Mesenchymal stem cell (in vitro differentiated cells and primary cell): ENCODE measurements around the gene POLR2E.

Experiments used
- DNase-seq: peaks from one replicate; pipeline ENCODE4 v3.0.0-alpha.2; 2013
- H2AFZ ChIP-seq: one replicate; pipeline ENCODE4 v1.6.1; 2013; ENCODE audit warnings: low read depth, mild to moderate bottlenecking, control low read depth, inconsistent platforms, low read length, moderate library complexity
- H2AK5ac ChIP-seq: 2 replicates; pipeline ENCODE4 v1.6.1; 2013; ENCODE audit warnings: low read length, moderate library complexity, mild to moderate bottlenecking, inconsistent platforms; ENCODE audit not compliant: severe bottlenecking
- H2BK120ac ChIP-seq: one replicate; pipeline ENCODE4 v1.6.1; 2013; ENCODE audit warnings: low read depth, mild to moderate bottlenecking, inconsistent platforms, low read length, moderate library complexity
- H2BK12ac ChIP-seq, 2 experiments: one replicate each; pipeline ENCODE4 v1.6.1; 2013; ENCODE audit warnings: inconsistent platforms in 2 of 2, low read length in 2 of 2, mild to moderate bottlenecking in 2 of 2, moderate library complexity in 2 of 2, control low read depth in 1 of 2
- H2BK15ac ChIP-seq: one replicate; pipeline ENCODE4 v1.6.1; 2013; ENCODE audit warnings: mild to moderate bottlenecking, low read depth, inconsistent platforms; ENCODE audit not compliant: poor library complexity, severe bottlenecking
- H2BK5ac ChIP-seq: 2 replicates; pipeline ENCODE4 v1.6.1; 2013; ENCODE audit warnings: low read depth, mild to moderate bottlenecking, low read length, control low read depth, inconsistent platforms; ENCODE audit not compliant: poor library complexity, severe bottlenecking
- H3K14ac ChIP-seq, 2 experiments: one replicate each; pipeline ENCODE4 v1.6.1; 2013; ENCODE audit warnings: inconsistent platforms in 2 of 2, low read length in 2 of 2, control low read depth in 1 of 2, mild to moderate bottlenecking in 1 of 2, moderate library complexity in 1 of 2
- H3K18ac ChIP-seq, 2 experiments: one replicate each; pipeline ENCODE4 v1.6.1; 2013; ENCODE audit warnings: inconsistent platforms in 2 of 2, low read length in 2 of 2, control low read depth in 1 of 2, low read depth in 1 of 2, mild to moderate bottlenecking in 1 of 2
- H3K23ac ChIP-seq, 2 experiments: one replicate each; pipeline ENCODE4 v1.6.1; 2013; ENCODE audit warnings: inconsistent platforms in 2 of 2, low read length in 2 of 2, mild to moderate bottlenecking in 2 of 2, moderate library complexity in 2 of 2, control low read depth in 1 of 2
- H3K27ac ChIP-seq: 2 replicates; pipeline ENCODE4 v1.5.1; 2013; ENCODE audit warnings: mild to moderate bottlenecking, moderate library complexity, low read length, control low read depth, inconsistent platforms; ENCODE audit not compliant: poor library complexity, severe bottlenecking
- H3K27me3 ChIP-seq, 2 experiments: 2 replicates each; pipeline versions ENCODE4 v1.6.1 to v1.7.0; 2013; ENCODE audit warnings: low read length in 2 of 2, mild to moderate bottlenecking in 2 of 2, moderate library complexity in 2 of 2, control low read depth in 1 of 2, inconsistent platforms in 1 of 2; ENCODE audit not compliant: control insufficient read depth in 1 of 2, insufficient read depth in 1 of 2
- H3K36me3 ChIP-seq, 2 experiments: 2 replicates each; pipeline versions ENCODE4 v1.6.1 to v1.7.0; 2013; ENCODE audit warnings: low read length in 2 of 2, control low read depth in 1 of 2, inconsistent platforms in 1 of 2, low read depth in 1 of 2, mild to moderate bottlenecking in 1 of 2; ENCODE audit not compliant: insufficient read depth in 2 of 2, control insufficient read depth in 1 of 2
- H3K4ac ChIP-seq, 2 experiments: one replicate each; pipeline ENCODE4 v1.6.1; 2013; ENCODE audit warnings: inconsistent platforms in 2 of 2, low read length in 2 of 2, mild to moderate bottlenecking in 2 of 2, moderate library complexity in 2 of 2, control low read depth in 1 of 2, low read depth in 1 of 2
- H3K4me1 ChIP-seq: 2 replicates; pipeline ENCODE4 v1.6.1; 2013; ENCODE audit warnings: low read depth, low read length, control low read depth; ENCODE audit not compliant: control insufficient read depth, insufficient read depth
- H3K4me2 ChIP-seq: 2 replicates; pipeline ENCODE4 v1.6.1; 2013; ENCODE audit warnings: low read length, mild to moderate bottlenecking, inconsistent platforms; ENCODE audit not compliant: poor library complexity, severe bottlenecking
- H3K4me3 ChIP-seq, 2 experiments: 2 replicates each; pipeline versions ENCODE4 v1.5.1 to v1.7.0; 2013; ENCODE audit warnings: low read length in 2 of 2, mild to moderate bottlenecking in 2 of 2, control low read depth in 1 of 2, low read depth in 1 of 2; ENCODE audit not compliant: insufficient read depth in 1 of 2
- H3K79me1 ChIP-seq: replicated peaks from 2 replicates; pipeline ENCODE4 v1.6.1; 2013; ENCODE audit warnings: mild to moderate bottlenecking, control low read depth, low read length, inconsistent platforms; ENCODE audit not compliant: poor library complexity, severe bottlenecking
- H3K9ac ChIP-seq: 2 replicates; pipeline ENCODE4 v1.7.0; 2013; ENCODE audit warnings: mild to moderate bottlenecking, low read length, moderate library complexity
- H3K9me3 ChIP-seq: 2 replicates; pipeline ENCODE4 v1.7.0; 2013; ENCODE audit warnings: mild to moderate bottlenecking, low read length; ENCODE audit not compliant: control insufficient read depth
- H4K8ac ChIP-seq: one replicate; pipeline ENCODE4 v1.6.1; 2013; ENCODE audit warnings: inconsistent platforms, mild to moderate bottlenecking, low read length, moderate library complexity
- H4K91ac ChIP-seq: one replicate; pipeline ENCODE4 v1.6.1; 2013; ENCODE audit warnings: mild to moderate bottlenecking, low read length, inconsistent platforms
- WGBS: methylation state at CpG from one replicate; pipeline ENCODE4 v1.1.7; 2013; ENCODE audit warnings: mixed read lengths; 5-methylcytosine and 5-hydroxymethylcytosine counted together

POLR2E gene

GRCh38 chr19:1086613-1087012 lies 8.6 kb downstream of the POLR2E start:
- H3K4me3 ChIP-seq: no peak overlapping the region
- H3K18ac ChIP-seq: no peak overlapping the region
- peaks cover 0 to 6% of the 10 kb centered on the region in 2 experiments for H3K27me3 ChIP-seq
- H3K4me1 ChIP-seq: peaks cover 24% of the 10 kb centered on the region
- 90% methylated on average over 21 of the region's 21 CpGs for WGBS
- no peak overlapping the region for H4K8ac ChIP-seq
- no peak overlapping the region for H2BK12ac ChIP-seq
- H3K9ac ChIP-seq: no peak overlapping the region
- H3K14ac ChIP-seq: no peak overlapping the region
- no peak overlapping the region for H3K4me2 ChIP-seq
- H3K23ac ChIP-seq: no peak overlapping the region
- no peak for DNase-seq
- no peak overlapping the region for H2AFZ ChIP-seq
- H3K4ac ChIP-seq: no peak overlapping the region
- H3K36me3 ChIP-seq: peaks cover 30 to 58% of the 10 kb centered on the region in 2 experiments
- no peak overlapping the region for H2BK120ac ChIP-seq
- no peak overlapping the region for H2BK15ac ChIP-seq
- no peaks in the 10 kb centered on the region for H3K9me3 ChIP-seq
- H2BK5ac ChIP-seq: no peak overlapping the region
- H3K27ac ChIP-seq: no peak overlapping the region
- no peak overlapping the region for H4K91ac ChIP-seq
- peaks cover 21% of the 10 kb centered on the region for H3K79me1 ChIP-seq
- H2AK5ac ChIP-seq: no peak overlapping the region

GRCh38 chr19:1085676-1086442 lies 9.3 kb downstream of the POLR2E start:
- Histone ChIP-seq H3K79me1 (peaks cover 15% of the 10 kb centered on the region), H3K4me1 (peaks cover 24% of the 10 kb centered on the region), H3K9me3 (no peaks in the 10 kb centered on the region), H3K23ac (no peak overlapping the region), H2BK120ac (no peak overlapping the region), H4K91ac (no peak overlapping the region), H3K36me3 (peaks cover 26 to 50% of the 10 kb centered on the region in 2 experiments), H2BK15ac (no peak overlapping the region), H2BK5ac (no peak overlapping the region), H3K4me2 (no peak overlapping the region), H3K14ac (no peak overlapping the region), H3K4me3 (no peak overlapping the region), H3K27me3 (peaks cover 0 to 9% of the 10 kb centered on the region in 2 experiments), H3K9ac (no peak overlapping the region), H2AK5ac (no peak overlapping the region), H3K4ac (no peak overlapping the region), H4K8ac (no peak overlapping the region), H2BK12ac (no peak overlapping the region), H3K27ac (no peak overlapping the region), H2AFZ (no peak overlapping the region), H3K18ac (no peak overlapping the region)
- 89% methylated on average over 37 of the region's 38 CpGs for WGBS
- DNase-seq: no peak

GRCh38 chr19:1085053-1085658 lies 10.0 kb downstream of the POLR2E start:
- Histone ChIP-seq H3K36me3 (peaks cover 23 to 44% of the 10 kb centered on the region in 2 experiments), H3K4ac (no peak overlapping the region), H3K4me2 (no peak overlapping the region), H3K9me3 (no peaks in the 10 kb centered on the region), H3K9ac (no peak overlapping the region), H2BK15ac (no peak overlapping the region), H3K27ac (no peak overlapping the region), H3K27me3 (peaks cover 0 to 9% of the 10 kb centered on the region in 2 experiments), H2BK12ac (no peak overlapping the region), H2BK120ac (no peak overlapping the region), H3K4me3 (no peak overlapping the region), H3K23ac (no peak overlapping the region), H3K14ac (no peak overlapping the region), H3K79me1 (peaks cover 12% of the 10 kb centered on the region), H3K4me1 (peaks cover 24% of the 10 kb centered on the region), H4K8ac (no peak overlapping the region), H3K18ac (no peak overlapping the region), H2BK5ac (no peak overlapping the region), H4K91ac (no peak overlapping the region), H2AK5ac (no peak overlapping the region), H2AFZ (no peak overlapping the region)
- WGBS: 87% methylated on average over 6 of the region's 8 CpGs
- no peak for DNase-seq

GRCh38 chr19:1084024-1084868 lies 10.9 kb downstream of the POLR2E start:
- Histone ChIP-seq H4K8ac (no peak overlapping the region), H3K4ac (no peak overlapping the region), H3K9me3 (no peaks in the 10 kb centered on the region), H3K14ac (no peak overlapping the region), H3K27ac (no peak overlapping the region), H3K23ac (no peak overlapping the region), H3K18ac (no peak overlapping the region), H2AK5ac (no peak overlapping the region), H2BK120ac (no peak overlapping the region), H3K27me3 (peaks cover 0 to 9% of the 10 kb centered on the region in 2 experiments), H2BK5ac (no peak overlapping the region), H3K9ac (no peak overlapping the region), H3K4me2 (no peak overlapping the region), H2BK15ac (no peak overlapping the region), H3K36me3 (peaks cover 18 to 34% of the 10 kb centered on the region in 2 experiments), H3K79me1 (peaks cover 7% of the 10 kb centered on the region), H2AFZ (no peak overlapping the region), H2BK12ac (no peak overlapping the region), H4K91ac (no peak overlapping the region), H3K4me1 (peaks cover 24% of the 10 kb centered on the region), H3K4me3 (no peak overlapping the region)
- no peak for DNase-seq
- WGBS: 95% methylated on average over 43 of the region's 43 CpGs
